Activated CD8-positive, alpha-beta T cell treated with anti-CD3 and anti-CD28 coated beads for 36 hours (primary cell): ENCODE results near the gene MRNIP. TPM values are rescaled to one million over a fixed set of nuclear protein-coding genes. Genes with fewer than 3 reads are reported as not detected.

ENCODE experiments used
- ATAC-seq: fragments of 200-7000 bp; cut with Tn5 transposase; one replicate; pipeline ENCODE4 v1.10.0; 2021; ENCODE audit warnings: mild to moderate bottlenecking, moderate library complexity
- CTCF ChIA-PET: fragments of 350-600 bp; sonication (Branson Sonifier 250); formaldehyde crosslinking; loops from one replicate; lab custom pipeline; 2021; ENCODE audit warnings: antibody characterized with exemption; lab: Charles Lee
- POLR2A ChIA-PET: fragments of 350-600 bp; sonication (Branson Sonifier 250); formaldehyde crosslinking; loops from one replicate; lab custom pipeline; 2021; ENCODE audit warnings: antibody characterized with exemption; lab: Charles Lee
- DNase-seq: peaks from one replicate; pipeline ENCODE4 v3.0.0-alpha.2; 2020
- H3K27ac Mint-ChIP-seq: one replicate; pipeline ENCODE4 v1.8.0; 2021; ENCODE audit warnings: mild to moderate bottlenecking, mixed read lengths
- H3K27me3 Mint-ChIP-seq: one replicate; pipeline ENCODE4 v1.8.0; 2021; ENCODE audit warnings: mixed read lengths
- H3K36me3 Mint-ChIP-seq: one replicate; pipeline ENCODE4 v1.8.0; 2021; ENCODE audit warnings: low read depth, mixed read lengths
- H3K4me1 Mint-ChIP-seq: one replicate; pipeline ENCODE4 v1.8.0; 2021; ENCODE audit warnings: low read depth, mixed read lengths
- H3K4me3 Mint-ChIP-seq: one replicate; pipeline ENCODE4 v1.8.0; 2021; ENCODE audit warnings: mild to moderate bottlenecking, moderate library complexity, mixed read lengths
- H3K9me3 Mint-ChIP-seq: one replicate; pipeline ENCODE4 v1.8.0; 2021; ENCODE audit warnings: mixed read lengths
- intact Hi-C: fragments of 100-400 bp; cut with micrococcal nuclease; formaldehyde crosslinking; loops from one replicate; pipeline ENCODE4 v1.10.0; 2022
- total RNA-seq, 2 experiments: library from RNA; stranded (reverse); gene quantifications; one replicate each; pipeline ENCODE4 v1.2.3, GENCODE V29; 2021
- TF ChIP-seq, protein P1 (sequence below): fragments of 200-600 bp; IDR thresholded peaks from one replicate; pipeline ENCODE4 v1.8.0; 2022; ENCODE audit warnings: antibody characterized with exemption, mild to moderate bottlenecking

Gene MRNIP
- total RNA-seq, 2 experiments from 2014 or later = 19.8 to 21.5 TPM

DNA sequence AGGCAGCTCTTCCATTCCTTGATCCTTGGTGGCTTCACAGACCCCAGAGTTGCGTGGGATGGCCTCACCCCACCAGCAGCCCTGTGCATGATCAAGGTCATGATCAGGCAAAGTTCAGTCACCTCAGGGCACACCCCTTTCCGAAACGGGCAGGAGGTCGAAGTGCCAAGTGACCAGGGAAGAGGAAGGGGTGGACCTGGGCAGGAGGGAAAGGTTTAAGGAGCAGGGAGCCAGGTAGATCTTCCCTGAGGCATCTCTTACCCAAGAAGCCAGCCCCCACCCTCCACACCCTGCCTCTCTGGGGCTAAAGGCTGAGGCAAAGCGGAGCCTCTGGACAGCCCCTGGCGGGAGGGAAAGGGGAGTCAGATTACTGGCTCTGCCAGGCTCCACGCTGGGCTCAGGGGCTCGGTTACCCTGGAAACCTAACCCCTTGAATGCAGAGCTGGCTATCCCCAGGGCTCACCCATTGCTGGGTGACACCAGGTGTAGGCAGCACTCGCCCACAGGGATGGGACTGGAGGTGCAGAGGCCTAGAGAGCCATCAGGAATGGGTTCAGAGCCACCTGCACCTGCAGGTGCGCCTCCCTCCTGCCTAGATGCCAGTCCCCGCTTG is 55.6 kb downstream of the MRNIP start:
- TF ChIP-seq, protein P1, sequence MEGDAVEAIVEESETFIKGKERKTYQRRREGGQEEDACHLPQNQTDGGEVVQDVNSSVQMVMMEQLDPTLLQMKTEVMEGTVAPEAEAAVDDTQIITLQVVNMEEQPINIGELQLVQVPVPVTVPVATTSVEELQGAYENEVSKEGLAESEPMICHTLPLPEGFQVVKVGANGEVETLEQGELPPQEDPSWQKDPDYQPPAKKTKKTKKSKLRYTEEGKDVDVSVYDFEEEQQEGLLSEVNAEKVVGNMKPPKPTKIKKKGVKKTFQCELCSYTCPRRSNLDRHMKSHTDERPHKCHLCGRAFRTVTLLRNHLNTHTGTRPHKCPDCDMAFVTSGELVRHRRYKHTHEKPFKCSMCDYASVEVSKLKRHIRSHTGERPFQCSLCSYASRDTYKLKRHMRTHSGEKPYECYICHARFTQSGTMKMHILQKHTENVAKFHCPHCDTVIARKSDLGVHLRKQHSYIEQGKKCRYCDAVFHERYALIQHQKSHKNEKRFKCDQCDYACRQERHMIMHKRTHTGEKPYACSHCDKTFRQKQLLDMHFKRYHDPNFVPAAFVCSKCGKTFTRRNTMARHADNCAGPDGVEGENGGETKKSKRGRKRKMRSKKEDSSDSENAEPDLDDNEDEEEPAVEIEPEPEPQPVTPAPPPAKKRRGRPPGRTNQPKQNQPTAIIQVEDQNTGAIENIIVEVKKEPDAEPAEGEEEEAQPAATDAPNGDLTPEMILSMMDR = no peak

DNA sequence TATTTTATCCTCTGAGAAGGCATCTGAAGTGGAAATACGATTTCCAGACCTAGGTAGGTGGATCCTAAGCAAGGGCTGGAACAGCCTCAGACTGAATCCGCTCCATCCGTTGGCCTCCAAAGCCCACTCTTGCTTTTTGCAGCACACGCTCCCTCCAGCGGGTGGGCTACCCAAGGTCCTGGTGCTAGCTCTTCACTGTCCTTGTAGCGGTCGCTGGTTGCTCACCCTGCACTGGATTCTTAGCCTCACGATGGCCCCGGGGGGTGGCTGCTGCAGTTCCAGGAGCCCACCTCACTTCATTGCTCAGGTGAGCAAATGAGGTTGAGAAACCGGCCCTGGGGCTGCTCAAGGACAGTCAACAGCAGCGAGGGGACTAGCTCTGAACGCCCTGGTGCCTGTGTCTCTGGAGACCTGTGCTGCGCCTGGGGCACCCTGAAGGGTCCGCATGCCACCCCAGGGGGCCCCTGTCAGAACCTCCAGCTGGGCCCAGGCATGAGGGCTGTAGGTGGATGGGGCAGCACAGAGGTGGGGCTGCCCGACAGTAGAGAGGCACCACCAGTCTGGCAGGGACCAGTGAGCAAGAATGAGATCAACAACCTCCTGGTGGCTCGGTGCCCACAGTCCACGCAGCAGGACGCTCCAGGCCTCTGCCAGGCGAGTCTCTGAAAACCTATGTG is 56.3 kb downstream of the MRNIP start:
- peaks cover 27% of the 10 kb centered on the region for H3K4me1 Mint-ChIP-seq
- ChIA-PET POLR2A (interaction anchor here (0.7 to 2.1 kb wide), 11 partner anchors 9 to 179 kb away, joined by 3 to 8 read pairs (median 4); partner anchors contain the start of genes HNRNPH1, LTC4S, MRNIP and SQSTM1), CTCF (interaction anchor here (0.6 to 2.9 kb wide), 32 partner anchors 8 to 290 kb away, joined by 3 to 13 read pairs (median 5); partner anchors contain the start of genes LTC4S and SQSTM1)
- H3K9me3 Mint-ChIP-seq = no peaks in the 10 kb centered on the region
- H3K4me3 Mint-ChIP-seq = no peak overlapping the region
- H3K27ac Mint-ChIP-seq = peak overlapping the region; percentile 20
- no peaks in the 10 kb centered on the region for H3K27me3 Mint-ChIP-seq
- peaks cover 5% of the 10 kb centered on the region for H3K36me3 Mint-ChIP-seq
- intact Hi-C loops = loop anchor here (2.0 to 5.0 kb wide), 3 partner anchors 40 to 104 kb away; partner anchors contain the start of genes MRNIP and TBC1D9B
- DNase-seq (no peak), ATAC-seq (no peak)
- TF ChIP-seq, protein P1 = no peak

More for the DNA sequence above, 55.6 kb downstream of the MRNIP start:
- Mint-ChIP-seq H3K27ac (peak overlapping the region; percentile 20), H3K4me3 (no peak overlapping the region), H3K27me3 (no peaks in the 10 kb centered on the region), H3K9me3 (no peaks in the 10 kb centered on the region), H3K36me3 (peaks cover 4% of the 10 kb centered on the region), H3K4me1 (peaks cover 27% of the 10 kb centered on the region)
- ChIA-PET POLR2A (interaction anchor here (1.0 to 3.5 kb wide), 5 partner anchors 10 to 180 kb away, joined by 3 to 25 read pairs (median 6); partner anchors contain the start of genes HNRNPH1, LTC4S, MRNIP and SQSTM1), CTCF (interaction anchor here (0.9 to 2.9 kb wide), 15 partner anchors 8 to 106 kb away, joined by 3 to 13 read pairs (median 7); partner anchors contain the start of genes LTC4S and SQSTM1)
- intact Hi-C loops = loop anchor here (2.0 to 5.0 kb wide), 3 partner anchors 41 to 104 kb away; partner anchors contain the start of genes MRNIP and TBC1D9B
- no peak for DNase-seq
- no peak for ATAC-seq

DNA sequence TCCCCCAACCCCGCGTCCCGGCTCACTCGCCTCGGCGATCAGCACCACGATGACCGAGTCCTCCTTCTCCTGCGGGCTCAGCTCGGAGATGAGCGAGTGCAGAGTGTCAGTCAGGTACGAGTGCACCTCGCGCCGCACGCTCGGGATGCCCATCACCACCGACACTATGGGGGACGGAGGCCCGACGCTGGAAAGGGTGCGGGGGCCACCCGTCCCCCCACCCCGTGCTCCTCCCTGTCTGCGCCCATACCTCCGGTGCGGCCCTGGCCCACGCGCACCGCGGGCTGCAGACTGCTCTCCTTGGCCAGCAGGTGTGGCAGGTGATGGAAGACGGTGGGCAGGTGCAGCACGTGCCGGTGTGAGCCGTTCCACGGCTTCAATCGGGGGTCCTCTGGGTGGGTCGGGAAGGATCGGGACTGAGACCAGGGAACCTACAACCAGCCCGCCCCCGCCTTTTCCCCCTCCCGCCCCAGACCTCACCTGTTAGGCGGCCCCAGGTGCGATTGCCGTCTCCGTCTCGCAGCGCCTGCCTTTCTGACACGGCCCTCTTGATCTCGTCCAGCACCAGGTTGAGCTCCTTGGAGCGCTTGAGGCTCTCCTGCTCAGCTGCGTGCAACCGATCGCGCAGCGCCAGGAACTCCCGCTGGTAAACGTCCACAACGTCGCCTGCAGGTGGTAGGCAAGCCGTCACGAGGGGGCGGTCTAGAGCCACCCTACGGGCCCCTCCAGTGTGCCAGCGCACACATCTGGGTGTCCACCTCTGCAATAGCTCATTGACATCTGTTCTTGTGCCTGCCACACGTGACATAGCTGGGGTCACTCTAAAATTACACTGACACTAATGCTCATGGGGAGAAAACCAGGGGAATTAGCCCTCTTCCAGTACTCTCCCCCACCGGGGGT is 57.1 kb downstream of the MRNIP start:
- H3K27ac Mint-ChIP-seq = no peak overlapping the region
- H3K36me3 Mint-ChIP-seq = peaks cover 10% of the 10 kb centered on the region
- H3K27me3 Mint-ChIP-seq = no peaks in the 10 kb centered on the region
- POLR2A ChIA-PET = interaction anchor here (0.7 to 2.1 kb wide), 11 partner anchors 8 to 178 kb away, joined by 3 to 8 read pairs (median 4); partner anchors contain the start of genes HNRNPH1, LTC4S, MRNIP and SQSTM1
- H3K4me3 Mint-ChIP-seq = no peak overlapping the region
- TF ChIP-seq, protein P1 = peak; percentile 86
- H3K9me3 Mint-ChIP-seq = no peaks in the 10 kb centered on the region
- DNase-seq (peak; percentile 91), ATAC-seq (peak; percentile 46)
- intact Hi-C loops = loop anchor here (2.0 to 5.0 kb wide), 3 partner anchors 39 to 105 kb away; partner anchors contain the start of genes MRNIP and TBC1D9B
- CTCF ChIA-PET = interaction anchor here (0.6 to 2.9 kb wide), 34 partner anchors 7 to 291 kb away, joined by 3 to 13 read pairs (median 4); partner anchors contain the start of genes LTC4S and SQSTM1
- H3K4me1 Mint-ChIP-seq = peaks cover 32% of the 10 kb centered on the region

DNA sequence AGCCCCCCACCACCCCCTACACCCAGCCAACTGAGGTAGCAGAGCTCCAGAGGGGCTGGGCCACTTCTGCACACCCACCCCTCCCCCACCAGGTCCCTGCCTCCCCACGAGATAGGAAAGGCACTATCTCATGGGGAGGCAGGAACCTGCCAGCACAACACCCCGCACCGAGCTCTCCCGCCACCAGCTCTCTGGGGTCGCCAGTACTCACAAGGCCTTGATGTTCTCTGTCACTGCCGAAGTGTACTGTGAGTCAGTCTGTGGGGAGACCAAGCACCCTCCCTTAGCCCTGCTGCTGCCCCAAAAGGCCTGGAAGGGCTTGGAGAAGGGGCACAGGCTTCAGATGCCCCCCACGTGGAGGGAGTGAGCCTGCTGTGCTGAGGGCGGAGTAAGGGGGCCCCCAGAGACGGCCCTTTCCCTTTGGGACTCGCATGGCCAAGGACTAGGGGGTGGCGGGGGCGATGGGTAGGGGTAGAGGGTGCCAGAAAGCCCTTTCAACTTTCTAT is 57.9 kb downstream of the MRNIP start:
- Mint-ChIP-seq H3K27ac (no peak overlapping the region), H3K4me3 (no peak overlapping the region), H3K9me3 (no peaks in the 10 kb centered on the region), H3K4me1 (peaks cover 33% of the 10 kb centered on the region), H3K36me3 (peaks cover 10% of the 10 kb centered on the region), H3K27me3 (no peaks in the 10 kb centered on the region)
- no peak for ATAC-seq
- DNase-seq = no peak
- ChIA-PET CTCF (interaction anchor here (1.8 to 2.7 kb wide), 6 partner anchors 13 to 106 kb away, joined by 7 to 13 read pairs (median 12); no protein-coding TSS in a partner anchor), POLR2A (interaction anchor here (1.8 kb wide), 1 partner anchor 21 kb away, joined by 7 read pairs; no protein-coding TSS in a partner anchor)
- TF ChIP-seq, protein P1 = no peak
- intact Hi-C loops = loop anchor here (5.0 kb wide), 2 partner anchors 38 to 57 kb away; partner anchors contain the start of gene MRNIP
